HG03460 (cell line): ENCODE measurements around the gene WIZ.
"Not testable (repeated sequence)": the region's sequence is repeated elsewhere in the genome, so short reads cannot be mapped to it uniquely, and the experiment has no call there.

Experiments
- ATAC-seq: cut with Tn5 transposase; IDR thresholded peaks from one replicate; pipeline ENCODE4 v1.9.1; 2021; ENCODE audit not compliant: unreplicated experiment

WIZ gene

GRCh38 chr19:15449620-15450527 lies at the start of gene WIZ:
WIZ (minus strand) TSS chr19:15449956; CDS start chr19:15448307, 1,649 bp downstream.
- no peak for ATAC-seq

- no peak for ATAC-seq
These were observed 49.2 kb upstream of the WIZ start for GRCh38 chr19:15498910-15499309.

- ATAC-seq: no peak
These were observed 48.6 kb upstream of the WIZ start for GRCh38 chr19:15498156-15498858.

- ATAC-seq: no peak
These were observed 45.4 kb upstream of the WIZ start for GRCh38 chr19:15495151-15495550.

GRCh38 chr19:15488489-15489226 lies 38.9 kb upstream of the WIZ start:
- ATAC-seq: no peak

GRCh38 chr19:15487038-15487437 lies 37.3 kb upstream of the WIZ start:
- ATAC-seq: no peak

GRCh38 chr19:15485768-15486167 lies 36.0 kb upstream of the WIZ start:
- not testable (repeated sequence) for ATAC-seq

GRCh38 chr19:15480996-15481395 lies 31.2 kb upstream of the WIZ start:
- ATAC-seq: not testable (repeated sequence)

GRCh38 chr19:15479391-15480345 lies 29.9 kb upstream of the WIZ start, which contains the start of gene PGLYRP2:
PGLYRP2 (minus strand) TSS chr19:15479501; CDS start chr19:15479371, 130 bp downstream.
- no peak for ATAC-seq

- no peak for ATAC-seq
These were observed 26.6 kb upstream of the WIZ start for GRCh38 chr19:15476325-15476724.

GRCh38 chr19:15475611-15476010 lies 25.9 kb upstream of the WIZ start:
- no peak for ATAC-seq

- no peak for ATAC-seq
These were observed 25.4 kb upstream of the WIZ start for GRCh38 chr19:15475169-15475568.

- not testable (repeated sequence) for ATAC-seq
These were observed 24.1 kb upstream of the WIZ start for GRCh38 chr19:15473821-15474220.

- no peak for ATAC-seq
These were observed 21.9 kb upstream of the WIZ start for GRCh38 chr19:15471639-15472101.

- no peak for ATAC-seq
These were observed 19.9 kb upstream of the WIZ start for GRCh38 chr19:15469513-15470297.

GRCh38 chr19:15468675-15469512 lies 19.1 kb upstream of the WIZ start:
- no peak for ATAC-seq

- no peak for ATAC-seq
These were observed 18.0 kb upstream of the WIZ start for GRCh38 chr19:15467734-15468214.
